ENCODE measurements around the gene ADORA1. TPM values are rescaled to one million over a fixed set of nuclear protein-coding genes. Genes with fewer than 3 reads are reported as not detected.

ADORA1 gene
- total and polyA plus RNA-seq, 2 donors (not counting 3 experiments of a cell fraction or from before 2014, with no cell fraction given): 0.15 TPM; not detected in 1

GRCh38 chr1:203126151-203126865 lies 1.2 kb upstream of the ADORA1 start:
- FAIRE-seq: no peak

More at GRCh38 chr1:203126151-203126865, 1.2 kb upstream of the ADORA1 start:
- Histone ChIP-seq H2AFZ (ENCODE audit: low read depth, low read length) (no peak overlapping the region), H3K36me3 (ENCODE audit: control insufficient read depth in 2 of 2, extremely low read depth in 1 of 2, insufficient read depth in 2 of 2, low read length in 2 of 2) (no peaks in the 10 kb centered on the region), H3K27ac (ENCODE audit: insufficient read depth, low read depth, low read length) (no peak overlapping the region), H3K79me2 (ENCODE audit: control insufficient read depth, insufficient read depth, low read length) (no peaks in the 10 kb centered on the region), H3K4me1 (ENCODE audit: control insufficient read depth, extremely low read depth, insufficient read depth, low read length) (peaks cover 4% of the 10 kb centered on the region), H3K27me3 (ENCODE audit: control insufficient read depth in 2 of 2, insufficient read depth in 2 of 2, low read length in 2 of 2) (peaks cover 25 to 51% of the 10 kb centered on the region in 2 experiments), H3K9ac (replicated peaks; ENCODE audit: extremely low read depth, insufficient read depth, low read length) (no peak overlapping the region), H3K9me1 (replicated peaks; ENCODE audit: control insufficient read depth, extremely low read depth, insufficient read depth, low read length) (no peaks in the 10 kb centered on the region), H3K4me3 (replicated peaks in 1 of 3; ENCODE audit: insufficient read depth in 1 of 3, low read depth in 1 of 3, low read length in 3 of 3) (no peak overlapping the region), H3K9me3 (replicated peaks; ENCODE audit: control insufficient read depth, insufficient read depth, low read length) (no peaks in the 10 kb centered on the region), H4K20me1 (replicated peaks; ENCODE audit: control insufficient read depth, extremely low read depth, insufficient read depth, low read length) (no peaks in the 10 kb centered on the region), H3K4me2 (ENCODE audit: insufficient read depth, low read length) (no peak overlapping the region)
- TF ChIP-seq POLR2A (IDR thresholded peaks at IDR 0.05; ENCODE audit: low read depth, low read length) (no peak), CTCF (IDR thresholded peaks at IDR 0.05; ENCODE audit: extremely low read depth in 1 of 2, insufficient read depth in 1 of 2, low read depth in 1 of 2, low read length in 2 of 2) (peak in 1 of 2 donors; percentile 33)
- DNase-seq (ENCODE audit: low read depth, low spot score): no peak
- ChIA-PET POLR2A (no interaction called here), CTCF (interaction anchor here (1.3 to 3.8 kb wide), 6 partner anchors 8 to 143 kb away, joined by 3 to 47 read pairs (median 12); partner anchors contain the start of gene MYOG)
- dilution Hi-C loops (cut with MboI; ENCODE audit: extremely low pct_ligation_motif_present, low sequenced_read_pairs) (no loop called here), intact Hi-C loops (cut with micrococcal nuclease) (no loop called here)
- no TSS peak for BruUV-seq (replicated peaks)
